Mesenteric fat pad (tissue), 1 donor: Measurements from ENCODE around the gene UBE2D2. TPM values are rescaled to one million over a fixed set of nuclear protein-coding genes. Genes with fewer than 3 reads are reported as not detected.
A peak's percentile ranks its signal among the peaks of the same experiment; 100 is the strongest.
"Not testable (repeated sequence)": the region's sequence is repeated elsewhere in the genome, so short reads cannot be mapped to it uniquely, and the experiment has no call there.

ENCODE experiments used
- DNase-seq: peaks from one replicate; pipeline ENCODE4 v3.0.0-alpha.2; 2020; ENCODE audit warnings: low spot score
- long read RNA-seq: library from polyadenylated mRNA; unstranded; transcript quantifications from one replicate; pipeline ENCODE4 v2.0.0, GENCODE V29; 2020
- total RNA-seq: library from RNA; stranded (reverse); fragmentation: NEBNext Ultra II Directional; extraction: Animal tissue kit (Norgen Biotek cat#: 25700); gene quantifications from one replicate; pipeline ENCODE4 v1.2.1, GENCODE V29; 2021
- donor health status: DM: yes; HTN: yes; CAD: no.

UBE2D2 gene
- total RNA-seq: 111 TPM
- long read RNA-seq, transcript UBE2D2-202 (7 exons, 2,702 nt): major isoform, 91 of 112 reads
- long read RNA-seq, partial matches to known transcripts: 2 of 112 reads
- long read RNA-seq, other reads (novel, unspliced or antisense): 19 of 112 reads

DNA sequence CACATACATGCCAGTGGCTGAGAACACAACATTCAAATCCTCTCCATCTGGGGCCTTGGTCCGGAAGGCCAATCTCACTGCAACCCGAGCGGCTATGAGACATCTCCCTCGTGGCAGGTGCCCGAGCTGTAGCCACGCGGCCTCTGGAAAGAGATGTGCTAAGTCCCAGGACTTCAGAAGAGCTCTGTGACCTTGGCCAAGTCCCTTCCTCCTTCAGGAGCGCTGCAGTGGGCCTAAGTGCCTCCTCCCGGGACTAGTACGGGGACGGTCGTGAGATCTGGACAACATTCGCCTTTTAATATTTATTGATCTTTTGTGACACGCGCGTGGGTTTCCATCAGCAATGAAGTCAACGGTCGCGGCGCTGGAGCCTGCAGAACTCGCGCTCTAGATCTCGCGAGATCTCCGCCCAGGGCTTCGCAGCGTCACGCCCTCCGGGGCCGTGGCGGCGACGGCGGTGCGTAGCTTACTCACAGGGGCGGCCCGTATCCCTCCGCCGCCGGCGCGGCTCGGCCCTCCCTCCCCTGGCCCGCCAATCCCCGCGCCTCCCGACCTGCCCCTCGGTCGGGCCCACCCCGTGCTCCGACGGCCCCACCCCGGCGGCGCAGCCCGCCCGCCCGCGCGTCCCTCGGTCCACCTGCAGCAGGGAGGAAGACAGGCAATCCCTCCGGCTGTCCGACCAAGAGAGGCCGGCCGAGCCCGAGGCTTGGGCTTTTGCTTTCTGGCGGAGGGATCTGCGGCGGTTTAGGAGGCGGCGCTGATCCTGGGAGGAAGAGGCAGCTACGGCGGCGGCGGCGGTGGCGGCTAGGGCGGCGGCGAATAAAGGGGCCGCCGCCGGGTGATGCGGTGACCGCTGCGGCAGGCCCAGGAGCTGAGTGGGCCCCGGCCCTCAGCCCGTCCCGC is at the start of gene UBE2D2:
UBE2D2 (plus strand) TSS at position 588 of the 903 bp plus-strand sequence. CDS start 453 bp downstream, outside the sequence.
- peak; percentile 99 for DNase-seq

DNA sequence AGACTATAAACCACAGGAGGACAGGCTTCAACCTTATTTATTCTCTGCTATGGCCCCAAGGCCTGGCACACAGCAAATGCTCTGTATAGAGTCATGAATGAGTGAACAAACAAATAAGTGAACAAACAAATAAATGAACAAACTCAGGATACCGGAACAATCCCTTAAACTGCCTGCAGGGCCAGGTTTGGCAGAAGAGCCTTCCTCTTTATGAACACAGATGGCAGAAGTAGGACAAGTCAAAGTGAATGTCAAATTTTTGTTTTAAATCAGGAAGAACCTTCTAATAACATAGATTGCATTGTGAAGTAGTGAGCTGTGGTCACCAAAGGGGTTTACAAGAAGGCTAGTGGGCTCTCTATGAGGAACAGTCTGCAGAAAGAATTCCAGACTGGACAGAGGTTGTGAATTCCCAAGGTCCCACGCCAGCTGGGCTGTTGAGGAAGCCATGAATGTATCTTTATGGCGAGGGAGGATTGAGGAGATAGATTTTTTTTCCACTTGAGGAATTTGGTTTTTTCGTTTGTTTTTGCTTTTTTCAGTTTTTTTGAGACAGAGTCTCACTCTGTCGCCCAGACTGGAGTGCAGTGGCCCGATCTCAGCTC is 48.3 kb upstream of the UBE2D2 start:
- DNase-seq: no peak

DNA sequence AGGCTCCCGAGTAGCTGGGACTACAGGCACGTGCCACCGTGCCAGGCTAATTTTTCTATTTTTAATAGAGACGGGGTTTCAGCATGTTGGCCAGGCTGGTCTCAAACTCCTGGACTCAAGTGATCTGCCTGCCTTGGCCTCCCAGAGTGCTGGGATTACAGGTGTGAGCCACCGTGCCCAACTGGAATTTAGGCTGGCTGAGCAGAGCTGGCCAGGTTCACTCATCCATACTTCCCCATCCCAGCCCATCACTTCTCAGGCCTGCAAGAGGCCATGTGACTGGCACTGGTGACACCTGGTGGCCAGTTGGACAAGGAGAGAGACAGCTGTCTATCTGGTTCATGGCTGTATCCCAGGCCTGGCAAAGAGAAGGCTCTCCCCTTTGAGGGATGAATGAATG is 47.7 kb upstream of the UBE2D2 start:
- peak; percentile 90 for DNase-seq

DNA sequence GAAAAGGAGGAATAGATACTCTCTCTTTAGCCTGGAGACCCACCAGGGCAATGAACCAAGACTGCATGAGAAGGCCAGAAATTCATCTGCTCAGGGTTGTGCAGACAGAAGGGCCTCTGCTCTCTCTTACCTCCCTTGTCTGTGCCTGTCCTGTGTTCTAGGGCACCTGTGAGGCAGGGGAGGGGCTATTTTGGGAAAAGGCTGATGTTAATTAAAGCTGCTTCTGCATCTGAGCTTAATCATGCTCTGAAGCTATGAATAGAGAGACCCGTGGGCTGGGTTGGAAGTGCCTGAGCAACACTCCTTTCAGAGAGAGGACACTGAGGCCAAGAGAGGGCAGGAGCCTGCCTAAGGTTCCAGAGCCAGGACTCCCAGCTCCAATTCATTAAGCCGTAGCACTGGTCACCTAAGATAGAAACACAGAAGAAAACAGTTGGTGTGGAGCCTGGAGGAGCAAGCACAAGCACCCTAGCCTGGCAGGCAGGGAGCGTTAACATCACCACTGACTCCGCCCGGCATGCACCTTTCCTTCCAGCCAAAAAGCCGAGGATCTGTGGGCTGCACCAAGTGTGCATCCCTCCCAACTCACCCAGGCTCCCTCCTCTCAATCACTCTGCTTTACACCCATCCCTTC is 47.2 kb upstream of the UBE2D2 start:
- DNase-seq: no peak

DNA sequence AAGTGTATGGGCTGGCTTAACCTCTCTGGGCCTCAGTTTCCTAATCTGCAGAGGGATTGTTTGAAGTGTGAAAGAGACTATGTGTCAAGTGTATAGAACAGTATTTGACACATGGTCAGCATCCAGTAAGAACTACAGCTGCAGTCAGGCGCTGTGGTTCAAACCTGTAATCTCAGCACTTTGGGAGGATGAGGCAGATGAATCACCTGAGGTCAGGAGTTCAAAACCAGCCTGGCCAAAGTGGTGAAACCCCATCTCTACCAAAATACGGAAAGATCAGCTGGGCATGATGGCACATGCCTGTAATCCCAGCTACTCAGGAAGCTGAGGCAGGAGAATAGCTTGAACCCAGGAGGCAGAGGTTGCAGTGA is 46.7 kb upstream of the UBE2D2 start:
- DNase-seq: no peak

DNA sequence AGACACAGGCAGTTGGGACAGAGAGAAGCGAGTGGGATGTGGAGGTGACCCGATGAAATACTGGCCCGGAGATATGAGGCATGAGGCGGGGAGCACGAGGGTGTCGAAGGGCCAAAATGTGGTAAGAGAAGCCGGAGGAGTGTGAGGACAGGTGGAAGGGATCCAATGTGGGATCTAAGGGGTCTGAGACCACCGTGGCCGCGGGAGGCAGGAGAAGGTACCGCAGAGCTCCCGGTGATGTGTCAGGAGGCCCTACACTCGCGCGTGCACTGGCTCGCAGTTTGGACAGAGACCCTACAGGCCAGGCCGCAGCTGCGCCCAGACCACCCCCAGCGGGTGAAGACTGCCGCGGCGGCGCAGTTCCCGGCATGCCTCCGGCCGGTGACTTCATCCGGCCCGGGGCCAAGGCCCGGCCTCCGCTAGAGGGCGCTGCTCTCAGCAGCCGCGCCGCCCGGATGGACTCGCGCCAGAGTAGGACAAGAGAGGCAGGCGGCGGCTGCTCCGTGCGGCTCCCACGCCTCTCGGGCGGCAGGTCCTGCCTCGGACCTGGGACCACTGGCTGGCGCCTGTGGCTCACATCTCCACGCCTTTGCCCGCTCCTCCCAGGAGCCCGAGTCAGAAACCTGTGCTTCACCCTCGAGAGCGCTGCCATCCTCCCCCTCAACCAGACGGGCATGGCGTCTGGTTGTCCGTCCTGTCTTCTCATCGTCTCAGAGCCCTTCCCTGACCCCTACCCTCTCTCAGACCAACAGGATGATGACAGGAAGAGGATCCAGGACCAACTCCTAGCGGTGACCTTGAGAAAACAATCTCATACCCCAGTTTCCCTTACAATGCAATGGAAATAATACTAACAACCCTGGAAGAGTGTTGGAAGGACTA is 43.2 kb upstream of the UBE2D2 start:
- DNase-seq: peak; percentile 98

DNA sequence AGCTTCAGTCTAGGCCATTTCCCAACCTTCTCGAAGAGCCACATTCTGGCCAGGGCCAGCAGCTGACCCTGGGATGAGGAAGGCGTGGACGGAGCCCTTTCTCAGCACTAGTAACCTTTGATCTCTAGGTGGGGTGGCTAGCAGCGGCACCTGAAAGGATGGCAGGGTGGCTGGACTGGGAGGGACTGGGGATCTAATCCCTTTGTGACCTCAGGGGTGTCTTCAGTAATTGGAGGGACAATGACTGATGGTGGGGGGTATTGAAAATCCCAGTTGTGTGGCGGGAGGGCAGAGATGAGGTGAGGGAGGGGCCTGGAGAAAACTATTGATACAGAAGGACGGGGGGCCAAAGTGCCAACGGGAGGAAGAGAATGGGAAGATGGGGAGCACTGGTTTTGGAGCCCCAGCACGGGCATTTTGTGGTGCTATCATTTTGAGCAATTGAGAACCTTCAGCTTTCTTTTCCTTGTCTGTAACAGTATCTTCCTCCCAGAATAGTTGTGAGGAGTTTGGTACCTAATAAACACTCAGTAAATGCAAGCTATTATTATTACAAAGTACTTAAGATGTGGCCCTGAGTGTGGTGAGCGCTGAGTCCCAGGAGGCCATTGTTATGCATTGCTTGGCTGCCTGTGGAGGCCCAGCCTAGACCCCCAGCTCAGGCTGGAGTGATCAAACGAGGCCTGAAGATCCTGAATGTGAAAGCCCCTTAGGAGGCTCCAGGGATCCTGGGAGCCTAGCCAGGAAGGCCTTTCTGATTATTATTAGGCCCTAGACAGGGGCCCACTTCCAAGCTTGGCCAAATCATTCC is 37.3 kb upstream of the UBE2D2 start:
- DNase-seq: no peak

DNA sequence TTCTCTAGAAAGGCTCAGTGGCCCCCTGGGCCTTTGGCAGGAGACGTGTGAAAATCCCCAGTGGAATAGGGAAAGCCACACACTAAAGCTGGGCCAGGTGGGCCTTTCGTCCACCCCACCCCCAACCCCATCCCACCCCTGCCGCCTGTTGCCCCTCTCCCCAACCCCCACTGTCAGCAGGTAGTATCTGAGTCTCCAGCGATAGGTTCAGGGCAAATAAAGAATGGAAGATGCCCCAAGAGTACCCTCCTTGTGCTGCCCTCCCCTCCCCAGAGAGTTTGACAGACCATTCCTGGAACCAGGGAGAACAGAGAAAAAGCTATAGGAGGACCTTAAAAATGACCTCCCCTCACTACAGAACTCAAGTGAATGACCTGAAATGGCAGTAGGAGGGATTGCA is 36.7 kb upstream of the UBE2D2 start:
- DNase-seq: no peak

DNA sequence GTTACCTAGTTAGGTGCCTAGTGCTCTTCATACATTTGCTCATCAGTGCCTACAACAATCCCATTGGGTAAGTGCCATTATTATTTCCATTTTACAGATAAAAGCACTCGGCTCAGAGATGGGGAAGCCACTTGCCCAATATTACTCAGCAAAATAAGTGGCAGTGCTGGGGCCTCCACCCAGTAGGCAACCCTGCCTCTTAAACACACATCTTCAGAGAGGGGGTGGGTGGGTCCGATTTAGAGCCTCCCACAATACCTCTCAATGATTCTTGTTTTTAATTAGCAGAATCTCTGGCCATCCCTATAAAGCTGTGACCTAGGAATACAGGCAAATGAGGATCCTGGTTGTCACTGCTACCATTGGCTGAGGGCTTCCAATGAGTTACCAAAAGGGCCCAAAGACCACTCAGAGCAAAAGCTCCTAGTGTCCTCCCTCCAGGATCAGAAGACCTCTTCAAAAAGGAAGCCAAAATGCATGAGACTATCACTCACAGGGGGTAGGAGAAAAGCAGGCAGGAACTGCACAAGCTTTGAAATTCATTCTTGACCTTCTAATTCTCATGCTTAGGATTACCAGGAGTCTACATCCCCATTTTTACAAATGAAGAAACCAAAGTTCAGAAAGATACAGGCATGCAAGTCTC is 36.1 kb upstream of the UBE2D2 start:
- DNase-seq: no peak

DNA sequence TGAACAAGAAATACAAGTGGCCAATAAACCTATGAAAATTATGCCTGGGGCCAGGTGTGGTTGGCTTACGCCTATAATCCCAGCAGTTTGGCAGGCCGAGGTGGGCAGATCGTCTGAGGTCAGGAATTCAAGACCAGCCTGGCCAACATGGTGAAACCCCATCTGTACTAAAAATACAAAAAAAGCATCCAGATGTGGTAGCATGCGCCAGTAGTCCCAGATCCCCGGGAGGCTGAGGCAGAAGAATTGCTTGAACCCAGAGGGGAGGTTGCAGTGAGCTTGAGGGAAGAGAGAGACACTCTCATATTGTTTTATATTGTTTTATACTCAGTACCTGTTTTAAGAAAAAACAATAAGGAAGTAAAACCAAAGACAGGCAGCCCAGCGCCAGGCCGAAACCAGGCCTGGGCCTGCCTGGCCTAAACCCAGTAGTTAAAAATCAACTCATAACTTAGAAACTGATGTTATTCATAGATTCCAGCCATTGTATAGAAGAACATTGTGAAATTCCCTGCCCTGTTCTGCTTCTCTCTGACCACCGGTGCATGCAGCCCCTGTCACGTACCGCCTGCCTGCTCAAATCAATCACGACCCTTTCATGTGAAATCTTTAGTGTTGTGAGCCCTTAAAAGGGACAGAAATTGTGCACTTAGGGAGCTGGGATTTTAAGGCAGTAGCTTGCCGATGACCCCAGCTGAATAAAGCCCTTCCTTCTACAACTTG is 35.4 kb upstream of the UBE2D2 start:
- DNase-seq: not testable (repeated sequence)

DNA sequence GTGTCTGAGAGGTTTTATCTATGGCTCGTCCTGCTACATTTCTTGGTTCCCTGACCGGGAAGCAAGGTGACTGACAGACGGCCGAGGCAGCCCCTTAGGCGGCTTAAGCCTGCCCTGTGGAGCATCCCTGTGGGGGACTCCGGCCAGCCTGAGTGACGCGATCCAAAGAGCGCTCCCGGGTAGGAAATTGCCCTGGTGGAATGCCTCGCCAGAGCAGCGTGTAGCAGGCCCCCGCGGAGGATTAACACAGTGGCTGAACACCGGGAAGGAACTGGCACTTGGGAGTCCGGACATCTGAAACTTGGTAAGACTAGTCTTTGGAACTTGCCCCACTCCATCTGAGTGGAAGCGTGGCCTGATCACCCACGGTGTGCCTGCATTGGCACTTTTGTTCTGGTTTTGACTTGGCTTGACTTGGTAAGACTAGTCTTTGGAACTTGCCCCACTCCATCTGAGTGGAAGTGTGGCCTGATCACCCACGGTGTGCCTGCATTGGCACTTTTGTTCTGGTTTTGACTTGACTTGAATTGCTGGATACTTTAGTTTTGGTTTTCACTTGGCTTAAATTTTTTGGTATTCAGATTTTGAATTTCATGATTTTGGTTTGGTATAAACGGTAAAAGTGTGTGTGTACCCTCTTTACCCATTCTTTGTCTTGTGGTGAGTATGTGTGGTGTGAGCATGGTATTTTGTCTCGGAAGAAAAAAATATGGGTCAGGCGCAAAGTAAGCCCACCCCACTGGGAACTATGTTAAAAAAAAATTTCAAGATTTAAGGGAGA is 34.6 kb upstream of the UBE2D2 start:
- not testable (repeated sequence) for DNase-seq

DNA sequence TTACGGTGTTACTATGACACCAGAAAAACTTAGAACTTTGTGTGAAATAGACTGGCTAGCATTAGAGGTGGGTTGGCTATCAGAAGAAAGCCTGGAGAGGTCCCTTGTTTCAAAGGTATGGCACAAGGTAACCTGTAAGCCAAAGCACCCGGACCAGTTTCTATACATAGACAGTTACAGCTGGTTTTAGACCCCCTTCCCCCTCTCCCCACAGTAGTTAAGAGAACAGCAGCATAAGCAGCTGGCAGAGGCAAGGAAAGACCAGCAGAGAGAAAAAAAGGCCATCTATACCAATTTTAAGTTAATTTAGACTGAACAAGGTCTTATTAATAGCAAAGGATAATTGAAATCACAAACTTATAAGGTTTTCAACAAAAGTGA is 34.1 kb upstream of the UBE2D2 start:
- not testable (repeated sequence) for DNase-seq

DNA sequence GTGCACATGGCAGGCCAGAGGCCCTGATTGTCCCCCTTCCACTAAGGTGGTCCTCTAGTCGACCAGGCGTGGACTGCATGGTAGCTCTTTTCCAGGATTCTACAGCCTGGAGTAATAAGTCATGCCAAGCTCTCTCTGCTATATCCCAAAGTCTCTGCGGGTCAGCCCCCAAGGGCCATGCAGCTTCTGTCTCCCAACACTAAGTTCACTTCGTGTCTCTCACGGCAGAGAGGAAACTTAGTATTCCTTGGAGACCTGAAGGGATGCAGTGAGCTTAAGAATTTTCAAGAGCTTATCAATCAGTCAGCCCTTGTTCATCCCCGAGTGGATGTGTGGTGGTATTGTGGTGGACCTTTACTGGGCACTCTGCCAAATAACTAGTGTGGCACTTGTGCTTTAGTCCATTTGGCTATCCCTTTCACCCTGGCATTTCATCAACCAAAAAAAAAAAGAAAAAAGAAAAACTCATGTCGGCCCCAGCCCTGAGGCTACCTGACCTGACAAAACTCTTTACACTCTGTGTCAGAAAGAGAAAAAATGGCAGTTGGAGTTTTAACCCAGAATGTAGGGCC is 33.2 kb upstream of the UBE2D2 start:
- DNase-seq: not testable (repeated sequence)

DNA sequence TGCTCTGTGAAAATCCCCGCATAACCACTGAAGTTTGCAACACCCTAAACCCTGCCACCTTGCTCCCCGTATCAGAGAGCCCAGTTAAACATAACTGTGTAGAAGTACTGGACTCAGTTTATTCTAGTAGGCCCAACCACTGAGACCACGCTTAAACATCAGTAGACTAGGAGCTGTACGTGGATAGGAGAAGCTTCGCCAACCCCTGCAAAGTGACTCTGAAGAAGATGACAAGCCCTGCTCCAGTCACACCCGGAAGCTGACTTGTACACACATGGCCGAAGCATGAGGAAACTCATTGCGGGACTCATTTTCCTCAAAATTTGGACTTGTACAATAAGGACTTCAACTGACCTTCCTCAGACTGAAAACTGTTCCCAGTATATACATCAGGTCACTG is 32.4 kb upstream of the UBE2D2 start:
- not testable (repeated sequence) for DNase-seq

DNA sequence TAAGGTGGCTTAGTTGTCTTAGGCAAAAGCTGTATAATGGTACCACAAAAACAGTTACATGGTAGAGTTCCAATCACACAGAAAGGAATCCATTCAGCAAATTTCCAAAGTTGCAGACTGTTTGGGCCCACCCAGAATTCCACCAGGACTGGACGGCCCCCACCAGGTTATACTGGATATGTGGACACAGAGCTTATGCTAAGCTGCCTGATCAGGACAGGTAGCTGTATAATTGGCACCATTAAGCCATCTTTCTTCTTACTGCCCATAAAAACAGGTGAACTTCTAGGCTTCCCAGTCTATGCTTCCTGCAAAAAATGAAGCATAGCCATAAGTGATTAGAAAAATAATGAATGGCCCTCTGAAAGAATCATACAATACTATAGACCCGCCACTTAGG is 31.1 kb upstream of the UBE2D2 start:
- not testable (repeated sequence) for DNase-seq

DNA sequence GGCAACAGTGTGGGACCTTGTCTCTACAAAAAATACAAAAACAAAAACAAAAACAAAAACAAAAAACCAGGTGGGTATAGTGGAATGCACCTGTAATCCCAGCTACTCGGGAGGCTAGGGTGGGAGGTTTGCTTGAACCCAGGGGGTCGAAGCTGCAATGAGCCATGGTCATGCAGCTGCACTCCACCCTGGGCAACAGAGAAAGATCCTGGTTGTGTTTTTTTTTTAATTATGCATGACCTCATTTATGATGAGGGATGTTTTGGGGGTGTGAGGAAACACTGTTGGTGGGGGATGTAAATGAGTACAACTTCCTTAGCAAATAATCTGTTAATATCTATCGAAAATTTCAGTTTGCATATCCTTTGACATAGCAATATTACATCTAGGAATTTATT is 29.4 kb upstream of the UBE2D2 start:
- no peak for DNase-seq

DNA sequence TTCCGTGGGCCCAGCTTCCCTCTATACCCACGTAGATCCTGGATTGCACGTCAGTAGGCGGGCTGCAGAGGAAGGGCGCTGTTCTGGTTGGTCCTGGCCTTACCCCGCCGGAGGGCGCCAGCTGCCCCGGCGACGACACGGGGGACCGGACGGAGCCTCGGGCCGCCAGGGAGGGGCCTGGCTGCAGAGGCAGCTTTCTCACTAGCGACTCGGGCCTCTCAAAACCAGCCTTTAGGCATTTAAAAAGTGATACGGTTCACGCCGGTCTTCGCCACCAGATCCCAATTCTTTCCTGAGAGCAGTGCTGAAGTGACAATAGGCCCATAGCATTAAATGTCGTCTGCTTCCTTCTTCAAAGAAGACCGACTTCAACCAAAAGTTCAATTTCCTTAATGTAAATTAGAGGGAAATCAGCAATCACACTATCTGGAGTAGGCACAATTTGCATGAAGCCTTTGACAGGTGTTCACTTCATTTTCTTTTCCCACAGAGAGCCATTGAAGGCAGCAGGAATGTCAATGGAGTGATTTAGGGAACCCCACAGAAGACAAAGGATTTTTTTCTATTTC is 17.6 kb upstream of the UBE2D2 start:
- DNase-seq: peak; percentile 91
